GM18870 (cell line): Measurements from ENCODE around the gene OR51B4.
"Not testable (repeated sequence)": the region's sequence is repeated elsewhere in the genome, so short reads cannot be mapped to it uniquely, and the experiment has no call there.

Experiments
- ATAC-seq: cut with Tn5 transposase; IDR thresholded peaks from one replicate; pipeline ENCODE4 v1.9.1; 2021; ENCODE audit warnings: moderate library complexity; ENCODE audit not compliant: unreplicated experiment

The OR51B4 gene

GRCh38 chr11:5275369-5276110 is 26.2 kb downstream of the OR51B4 start:
- ATAC-seq, result no peak

GRCh38 chr11:5274395-5274794 is 27.4 kb downstream of the OR51B4 start:
- no peak for ATAC-seq

DNA sequence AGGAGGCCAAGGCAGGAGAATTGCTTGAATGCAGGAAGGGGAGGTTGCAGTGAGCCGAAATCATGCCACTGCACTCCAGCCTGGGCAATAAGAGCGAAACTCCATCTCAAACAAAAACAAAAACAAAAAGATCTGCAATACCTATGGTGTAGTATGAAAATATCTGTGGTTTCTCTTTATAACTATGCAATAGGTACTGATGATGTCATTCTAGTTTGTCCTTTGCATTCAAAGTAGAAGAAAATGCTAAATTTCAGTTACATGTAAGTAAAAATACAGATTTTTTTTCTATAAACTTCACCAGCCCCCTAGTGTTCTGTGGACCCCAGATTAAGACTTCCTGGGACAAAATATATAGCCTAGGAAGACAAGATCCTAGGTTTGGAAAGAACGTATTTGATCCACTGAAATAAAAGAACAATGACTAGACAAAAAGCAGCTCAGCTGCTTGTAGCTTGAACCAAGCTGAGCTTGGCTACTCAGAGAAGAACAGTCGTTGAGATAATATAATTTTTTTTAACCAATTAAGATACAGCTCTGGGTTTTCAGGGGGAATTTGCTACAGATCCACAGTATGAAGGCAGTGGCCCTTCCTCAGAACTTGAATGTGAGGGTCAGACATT is 29.2 kb downstream of the OR51B4 start:
- no peak for ATAC-seq

DNA sequence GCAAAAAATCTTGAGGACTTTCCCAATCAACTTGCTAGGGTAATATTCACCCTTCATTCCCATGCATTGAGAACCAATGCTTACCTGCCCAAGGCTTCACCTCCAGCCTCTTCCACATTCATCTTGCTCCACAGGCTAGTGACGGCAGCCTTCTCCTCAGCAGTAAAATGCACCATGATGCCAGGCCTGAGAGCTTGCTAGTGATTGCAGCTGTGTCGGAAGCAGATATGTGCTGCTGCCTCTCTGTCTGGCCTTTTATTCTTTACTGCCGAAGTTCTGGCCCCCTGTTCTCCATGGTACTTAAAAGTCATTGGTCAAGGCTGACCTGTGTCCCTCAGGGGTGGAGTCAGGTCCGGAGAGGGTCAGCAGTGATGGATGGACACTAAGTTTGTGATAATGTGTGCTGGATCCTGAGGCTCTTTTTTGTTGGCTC is 32.0 kb downstream of the OR51B4 start, which contains the start of gene HBE1:
HBE1 (minus strand) TSS at position 231 of the 433 bp plus-strand sequence; CDS start at position 176, 55 bp downstream.
- ATAC-seq, result no peak

- no peak for ATAC-seq
Observed at GRCh38 chr11:5267033-5267563, 34.6 kb downstream of the OR51B4 start.

DNA sequence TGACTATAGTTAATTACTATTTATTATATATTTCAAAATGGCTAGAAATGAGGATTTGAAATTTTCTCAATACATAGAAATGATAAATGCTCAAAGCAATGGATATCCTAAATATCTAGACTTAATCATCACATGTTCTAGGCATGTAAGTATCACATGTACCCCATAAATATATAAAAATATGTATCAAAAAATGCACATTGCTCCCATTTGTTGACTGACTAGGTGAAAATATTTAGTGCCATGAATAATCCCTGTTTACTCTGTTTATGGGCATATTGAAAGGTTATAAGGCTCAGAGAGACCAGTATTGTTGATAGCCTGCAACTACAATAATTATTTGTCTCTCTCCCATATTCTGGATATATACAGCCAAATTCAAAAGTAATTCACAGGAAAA is 35.1 kb downstream of the OR51B4 start:
- ATAC-seq, result no peak

DNA sequence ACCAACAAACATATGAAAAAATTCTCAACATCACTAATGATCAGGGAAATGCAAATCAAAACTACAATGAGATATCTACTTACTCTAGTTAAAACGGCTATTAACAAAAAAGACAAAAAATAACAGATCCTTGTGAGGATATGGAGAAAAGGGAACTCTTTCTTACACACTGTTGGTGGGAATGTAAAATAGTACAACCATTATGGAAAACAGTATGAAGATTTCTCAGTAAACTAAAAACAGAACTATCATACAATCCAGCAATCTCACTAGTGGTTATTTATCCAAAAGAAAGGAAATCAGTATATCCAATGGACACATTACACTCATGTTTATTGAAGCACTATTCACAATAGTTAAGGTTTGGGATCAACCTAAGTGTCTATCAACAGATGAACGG is 35.9 kb downstream of the OR51B4 start:
- no peak for ATAC-seq

DNA sequence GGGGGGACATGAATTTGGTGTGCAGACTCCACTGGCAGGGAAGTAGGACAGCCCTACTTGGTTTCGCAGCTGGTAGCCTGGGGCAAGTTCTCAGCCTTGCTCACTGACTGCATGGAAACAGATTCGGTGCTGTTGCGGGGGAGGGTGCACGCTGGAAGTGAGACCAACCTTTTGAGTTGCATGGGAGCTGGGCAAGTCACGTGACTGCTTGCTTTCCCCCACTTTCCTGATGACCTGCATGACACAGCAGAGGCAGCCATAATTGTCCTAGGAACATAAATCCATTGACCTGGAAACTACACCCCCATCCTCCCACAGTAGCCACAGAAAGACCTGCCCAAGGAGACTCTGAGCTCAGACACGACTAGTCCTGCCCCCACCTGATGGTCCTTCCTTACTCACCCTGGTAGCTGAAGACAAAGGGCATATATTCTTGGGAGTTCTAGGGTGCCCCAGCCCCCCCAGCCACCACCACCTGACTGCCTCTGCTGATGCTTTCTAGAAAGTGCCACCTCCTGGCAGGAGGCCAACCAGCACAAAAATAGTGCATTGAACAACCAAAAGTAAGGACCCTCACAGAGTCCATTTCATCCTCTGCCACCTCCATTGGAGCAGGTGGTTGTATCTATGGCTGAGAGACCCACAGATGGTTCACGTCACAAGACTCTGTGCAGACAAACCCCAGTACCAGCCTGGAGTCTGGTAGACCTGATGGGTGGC is 43.0 kb downstream of the OR51B4 start:
- ATAC-seq, result no peak

DNA sequence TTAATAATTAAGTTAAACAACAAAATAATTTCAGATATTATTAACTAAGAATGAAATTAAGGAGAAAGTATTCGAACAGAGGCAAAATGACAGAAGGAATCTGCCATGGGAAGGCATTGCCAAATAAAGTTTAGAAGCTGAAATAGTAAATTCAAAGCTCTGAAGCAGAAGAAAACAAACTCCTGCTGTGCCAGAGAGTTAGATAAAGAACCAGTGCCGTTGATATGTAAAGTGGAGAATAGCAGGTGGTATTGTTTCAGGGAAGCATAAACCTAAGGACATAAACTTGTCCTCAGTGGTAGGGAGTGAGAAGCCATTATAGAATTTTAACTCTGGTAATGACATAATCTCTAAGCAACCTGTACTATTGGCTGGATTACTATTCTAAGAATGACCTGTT is 44.5 kb downstream of the OR51B4 start:
- ATAC-seq, result no peak

DNA sequence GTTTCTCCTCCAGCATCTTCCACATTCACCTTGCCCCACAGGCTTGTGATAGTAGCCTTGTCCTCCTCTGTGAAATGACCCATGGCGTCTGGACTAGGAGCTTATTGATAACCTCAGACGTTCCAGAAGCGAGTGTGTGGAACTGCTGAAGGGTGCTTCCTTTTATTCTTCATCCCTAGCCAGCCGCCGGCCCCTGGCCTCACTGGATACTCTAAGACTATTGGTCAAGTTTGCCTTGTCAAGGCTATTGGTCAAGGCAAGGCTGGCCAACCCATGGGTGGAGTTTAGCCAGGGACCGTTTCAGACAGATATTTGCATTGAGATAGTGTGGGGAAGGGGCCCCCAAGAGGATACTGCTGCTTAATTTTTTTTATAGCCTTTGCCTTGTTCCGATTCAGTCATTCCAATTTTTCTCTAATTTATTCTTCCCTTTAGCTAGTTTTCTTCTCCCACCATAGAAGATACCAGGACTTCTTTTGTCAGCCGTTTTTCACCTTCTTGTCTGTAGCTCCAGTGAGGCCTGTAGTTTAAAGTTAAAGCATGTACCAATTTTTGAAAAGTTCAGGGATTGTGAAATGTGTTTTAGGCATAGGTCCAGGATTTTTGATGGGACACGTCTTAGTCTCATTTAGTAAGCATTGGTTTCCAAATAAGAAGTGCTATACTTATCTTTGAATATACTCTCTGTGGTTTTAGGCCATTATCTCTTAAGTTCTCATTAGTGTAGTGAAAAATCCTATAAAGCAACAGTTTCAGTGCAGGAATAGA is 46.9 kb downstream of the OR51B4 start, which contains the start of gene HBG2:
HBG2 (minus strand) TSS at position 136 of the 768 bp plus-strand sequence; CDS start at position 83, 53 bp downstream.
- ATAC-seq, result not testable (repeated sequence)

DNA sequence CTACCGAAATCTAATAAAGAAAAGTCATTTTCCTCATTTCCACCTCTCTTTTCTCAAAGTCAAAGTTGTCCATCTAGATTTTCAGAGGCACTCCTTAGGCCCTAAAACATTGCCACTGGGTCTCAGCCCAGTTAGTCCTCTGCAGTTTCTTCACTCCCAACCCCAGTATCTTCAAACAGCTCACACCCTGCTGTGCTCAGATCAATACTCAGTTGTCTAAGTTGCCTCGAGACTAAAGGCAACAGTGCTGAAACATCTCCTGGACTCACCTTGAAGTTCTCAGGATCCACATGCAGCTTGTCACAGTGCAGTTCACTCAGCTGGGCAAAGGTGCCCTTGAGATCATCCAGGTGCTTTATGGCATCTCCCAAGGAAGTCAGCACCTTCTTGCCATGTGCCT is 47.7 kb downstream of the OR51B4 start:
- ATAC-seq, result not testable (repeated sequence)

GRCh38 chr11:5253440-5253839 is 48.3 kb downstream of the OR51B4 start:
- not testable (repeated sequence) for ATAC-seq

DNA sequence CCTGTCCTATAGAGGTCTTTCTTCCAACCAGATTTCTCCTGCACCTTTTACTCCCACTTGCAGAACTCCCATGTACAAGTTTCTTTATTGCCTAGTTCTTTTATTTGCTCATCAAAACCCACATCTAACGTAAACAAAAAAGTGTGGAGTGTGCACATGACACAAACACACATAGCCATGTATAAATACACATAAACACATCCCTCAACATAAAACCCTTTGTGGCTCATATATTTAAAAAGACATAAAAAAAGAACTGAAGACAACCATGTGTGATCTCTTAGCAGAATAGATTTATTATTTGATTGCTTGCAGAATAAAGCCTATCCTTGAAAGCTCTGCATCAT is 48.9 kb downstream of the OR51B4 start:
- no peak for ATAC-seq

DNA sequence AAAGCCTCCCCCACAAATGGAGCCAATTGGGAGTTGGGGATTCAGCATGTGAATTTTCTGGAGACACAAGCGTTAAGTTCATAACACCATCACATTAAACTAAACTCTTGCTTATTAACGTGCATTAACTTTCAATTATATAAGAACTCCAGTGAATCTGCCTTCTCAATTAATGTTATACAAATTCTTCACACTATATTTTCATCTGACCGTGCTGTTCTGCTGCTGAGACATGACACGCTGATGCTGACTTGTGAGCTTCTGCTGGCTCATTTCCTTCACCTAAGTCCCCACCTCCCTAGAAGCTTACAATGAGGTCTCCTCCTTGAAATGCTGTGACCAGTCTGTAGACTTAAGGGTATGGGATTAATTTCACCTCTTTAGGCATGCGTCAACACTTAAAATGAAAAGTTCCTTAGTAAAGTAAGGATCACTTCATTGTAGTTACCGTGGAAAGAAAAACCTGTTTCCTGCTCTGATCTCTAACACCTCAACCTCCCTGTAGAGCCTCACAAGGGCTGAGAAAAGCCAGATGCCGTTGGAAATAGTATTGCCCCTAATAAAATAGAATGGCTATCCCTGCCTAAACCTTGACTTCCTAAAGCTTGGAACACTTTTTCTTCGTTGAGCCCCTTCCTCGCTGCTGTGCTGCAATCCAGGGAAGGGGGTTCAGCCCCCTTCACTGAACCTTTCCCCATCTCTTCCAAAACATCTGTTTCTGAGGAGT is 49.4 kb downstream of the OR51B4 start:
- ATAC-seq, result no peak

DNA sequence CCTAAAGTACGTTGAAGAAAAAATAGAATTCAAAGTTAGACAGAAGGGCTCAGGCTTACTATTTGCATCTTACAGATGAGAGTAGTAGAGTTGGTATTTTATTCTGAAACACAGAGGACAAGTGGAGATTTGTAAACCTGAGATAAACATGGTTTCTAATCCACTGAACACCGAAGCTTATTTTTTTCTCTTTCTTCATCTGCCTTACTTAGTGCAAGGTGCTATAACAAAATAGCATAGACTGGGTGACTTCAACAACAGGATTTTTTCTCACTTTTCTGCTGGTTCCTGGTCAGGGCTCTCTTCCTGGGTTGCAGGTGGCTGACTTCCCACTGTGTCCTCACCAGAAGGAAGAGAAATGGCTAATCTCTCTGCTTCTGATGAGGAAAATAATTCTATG is 50.0 kb downstream of the OR51B4 start:
- ATAC-seq, result no peak
